ENCODE results near the gene HCN4.

GRCh38 chr15:73380661-73381060 is 11.9 kb upstream of the HCN4 start:
- no peak for TF ChIP-seq EZH2 (IDR thresholded peaks at IDR 0.05; ENCODE audit: borderline replicate concordance, low read depth, low read length, severe bottlenecking)
- TF ChIP-seq FOS (IDR thresholded peaks at IDR 0.05; ENCODE audit: borderline replicate concordance, insufficient read depth, low read length), result no peak
- TF ChIP-seq CTCF (IDR thresholded peaks at IDR 0.05; ENCODE audit: extremely low read depth in 1 of 2, insufficient read depth in 1 of 2, low read depth in 1 of 2, low read length in 2 of 2), result no peak
- TF ChIP-seq POLR2A (IDR thresholded peaks at IDR 0.05; ENCODE audit: low read depth, low read length), result no peak
- no peak for TF ChIP-seq POLR2AphosphoS5 (IDR thresholded peaks at IDR 0.05; ENCODE audit: insufficient read depth, low read depth, low read length)
- no peak for TF ChIP-seq GATA2 (IDR thresholded peaks at IDR 0.05; ENCODE audit: insufficient read depth, insufficient read length, low read depth, low read length)
- TF ChIP-seq JUN (IDR thresholded peaks at IDR 0.05; ENCODE audit: borderline replicate concordance, insufficient read depth, insufficient read length, low read depth), result no peak
- TF ChIP-seq MYC (IDR thresholded peaks at IDR 0.05; ENCODE audit: low read depth, low read length), result no peak
- TF ChIP-seq MAX (IDR thresholded peaks at IDR 0.05; ENCODE audit: insufficient read depth, insufficient read length), result no peak

Measured in endothelial cell of umbilical vein (primary cell).